HG02870 (cell line): ENCODE measurements around the gene TCF7.

Experiments used
- ATAC-seq: cut with Tn5 transposase; IDR thresholded peaks from one replicate; pipeline ENCODE4 v1.9.1; 2021; ENCODE audit warnings: mild to moderate bottlenecking, moderate library complexity; ENCODE audit not compliant: unreplicated experiment

TCF7 gene

DNA sequence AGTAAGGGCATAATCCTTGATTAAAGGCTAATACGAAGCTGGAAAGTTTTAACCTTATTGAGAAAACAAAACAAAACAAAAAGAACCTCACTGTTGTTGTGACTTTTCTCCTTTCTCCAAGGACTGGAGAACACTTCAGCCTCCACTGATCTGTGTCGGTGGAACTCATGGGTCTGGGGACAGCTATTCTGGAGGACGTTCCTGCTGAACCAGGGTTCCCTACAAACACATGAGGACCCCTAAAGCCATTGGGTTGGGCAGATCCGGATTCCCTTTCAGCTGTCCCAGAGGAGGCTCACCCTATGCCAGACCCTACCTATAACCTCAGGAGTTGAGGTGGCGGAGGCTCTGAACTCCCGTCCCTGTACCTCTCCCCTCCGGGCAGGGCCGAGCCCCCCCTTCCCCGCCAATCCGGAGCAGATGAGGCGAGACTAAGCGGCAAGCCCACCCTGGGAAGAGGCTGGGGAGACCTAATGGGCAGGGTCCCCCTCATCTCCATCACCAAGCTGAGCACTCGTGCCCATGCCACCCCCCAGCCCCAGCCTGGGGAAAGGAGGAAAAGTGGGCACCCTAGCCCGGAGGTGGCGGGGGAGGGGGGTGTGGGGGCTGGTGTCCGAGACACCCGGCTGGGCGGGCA is 1.6 kb upstream of the TCF7 start:
- ATAC-seq = no peak

- ATAC-seq = no peak
Observed at GRCh38 chr5:134113363-134113889, 1.1 kb upstream of the TCF7 start.

DNA sequence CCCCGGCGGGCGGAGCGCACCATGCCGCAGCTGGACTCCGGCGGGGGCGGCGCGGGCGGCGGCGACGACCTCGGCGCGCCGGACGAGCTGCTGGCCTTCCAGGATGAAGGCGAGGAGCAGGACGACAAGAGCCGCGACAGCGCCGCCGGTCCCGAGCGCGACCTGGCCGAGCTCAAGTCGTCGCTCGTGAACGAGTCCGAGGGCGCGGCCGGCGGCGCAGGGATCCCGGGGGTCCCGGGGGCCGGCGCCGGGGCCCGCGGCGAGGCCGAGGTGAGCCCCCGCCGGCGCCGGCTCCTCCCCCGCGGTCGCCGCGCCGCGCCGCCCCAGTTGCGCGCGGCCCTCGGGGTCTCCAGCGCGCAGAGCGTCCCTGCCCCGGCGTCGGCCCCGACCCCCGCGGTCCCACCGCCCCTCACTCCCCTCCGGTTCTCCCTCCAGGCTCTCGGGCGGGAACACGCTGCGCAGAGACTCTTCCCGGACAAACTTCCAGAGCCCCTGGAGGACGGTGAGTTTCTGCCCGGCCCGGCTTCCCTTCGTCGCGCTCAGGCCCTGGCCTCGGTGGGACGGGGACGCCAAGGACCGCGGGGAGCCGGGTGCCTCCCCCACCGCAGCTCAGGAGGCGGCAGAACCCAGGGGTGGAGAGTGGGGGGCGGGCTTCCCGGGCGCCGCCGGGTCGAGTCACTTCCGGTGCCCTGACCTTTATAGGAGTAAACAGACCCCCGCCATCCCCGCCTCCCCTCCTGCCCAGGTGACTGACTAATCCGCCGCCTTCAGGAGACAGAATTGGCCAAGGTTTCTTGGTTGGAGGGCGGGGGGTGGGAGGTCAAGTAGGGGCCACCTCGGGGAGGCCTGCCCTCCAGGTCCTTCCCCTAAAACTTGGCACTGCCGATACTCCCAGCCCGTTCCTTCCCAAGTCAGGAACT is 665 bp downstream of the TCF7 start:
- ATAC-seq = no peak

- ATAC-seq = no peak
Observed at GRCh38 chr5:134115806-134116175, 1.3 kb downstream of the TCF7 start.

DNA sequence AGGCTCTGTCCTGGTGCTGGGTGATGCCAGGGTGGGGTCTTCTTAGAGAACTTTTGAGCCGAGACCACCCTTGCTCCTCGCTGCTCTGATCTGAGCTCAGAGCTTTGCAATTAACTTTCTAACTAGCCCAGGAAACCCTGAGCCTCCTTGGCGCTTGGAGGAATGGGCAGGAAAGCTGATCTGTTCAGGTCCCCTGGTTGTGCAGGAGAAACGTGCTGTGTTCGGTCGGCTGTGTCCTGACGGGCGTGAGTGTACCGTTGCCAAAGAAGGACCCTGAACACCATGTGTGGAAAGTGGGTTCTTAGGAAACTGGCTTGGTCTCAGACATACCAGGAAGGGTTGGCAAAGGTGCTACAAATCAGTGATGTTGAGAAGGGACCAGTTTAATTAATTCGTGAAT is 1.8 kb downstream of the TCF7 start:
- ATAC-seq = no peak

DNA sequence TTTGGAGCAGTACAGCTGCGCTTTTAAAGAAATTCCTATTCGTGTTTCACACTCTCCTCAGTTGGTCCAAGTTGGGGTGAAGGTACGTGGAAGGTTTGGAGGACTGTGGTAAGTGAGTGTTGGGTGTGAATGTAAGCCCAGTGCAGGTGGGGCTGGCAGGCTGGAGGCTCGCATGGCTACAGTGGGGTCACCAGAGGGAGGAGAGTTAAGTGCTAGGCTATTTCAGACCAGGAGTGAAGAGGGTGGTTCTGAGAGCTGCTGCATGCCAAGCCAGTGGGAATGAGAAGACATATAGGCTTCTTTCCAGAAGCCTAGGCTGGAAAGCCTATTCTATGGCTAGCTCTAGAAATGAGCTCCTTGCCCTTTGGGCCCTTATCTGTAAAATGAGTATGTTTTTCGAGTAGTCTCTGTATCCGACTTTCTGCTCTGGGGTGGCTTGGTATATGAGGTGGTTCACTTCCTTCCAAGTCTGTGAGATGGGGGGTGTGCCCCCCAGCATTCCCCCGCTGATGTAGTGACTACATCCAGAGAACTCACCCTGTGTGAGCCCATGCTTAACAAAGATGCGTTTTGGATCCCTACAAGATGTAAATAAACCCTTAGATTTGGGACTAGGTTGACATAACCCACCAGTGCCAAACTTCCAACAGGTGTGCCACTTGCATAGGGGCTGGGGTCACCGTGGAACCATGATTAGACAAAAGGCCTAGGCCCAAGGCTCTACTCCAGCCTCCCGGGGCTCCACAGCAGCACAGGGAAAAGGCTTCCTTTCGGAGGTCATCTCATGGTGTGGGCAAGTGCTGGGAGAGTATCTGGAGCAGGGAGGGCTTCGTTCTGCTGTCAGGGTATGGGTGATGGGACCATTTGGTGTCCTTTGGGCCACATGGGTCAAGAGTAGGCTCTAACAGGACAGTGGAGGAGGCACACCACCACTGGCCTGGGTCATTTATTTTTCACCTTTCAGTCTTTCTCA is 2.6 kb downstream of the TCF7 start:
- no peak for ATAC-seq

DNA sequence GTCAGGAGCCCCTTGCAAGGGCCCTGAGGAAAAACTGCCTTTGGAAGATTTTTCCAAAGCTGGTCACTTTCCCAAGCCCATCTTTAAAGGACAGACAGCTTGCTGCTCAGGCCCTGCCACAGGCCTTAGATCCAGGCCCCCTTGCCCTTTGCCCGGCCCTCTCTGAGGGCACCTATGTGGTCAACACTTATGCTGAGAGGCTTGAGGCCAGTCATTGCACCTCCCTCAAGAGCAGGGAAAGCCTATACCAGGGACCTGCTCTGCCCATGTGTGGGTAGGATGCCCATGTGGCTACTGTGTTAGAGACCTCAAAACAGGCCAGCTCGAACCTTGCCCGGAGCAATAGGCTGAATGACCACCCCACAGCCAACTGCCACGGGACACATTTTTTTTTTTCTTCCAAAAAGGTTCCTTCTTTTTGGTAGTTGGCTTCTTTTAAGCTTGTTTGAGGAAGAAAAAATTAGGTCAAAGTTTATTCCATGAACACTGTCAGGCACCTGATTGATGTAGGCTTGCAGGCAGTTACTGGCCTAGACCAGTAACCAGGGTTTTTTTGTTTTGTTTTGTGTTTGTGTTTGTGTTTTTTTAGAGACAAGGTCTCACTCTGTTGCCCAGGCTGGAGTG is 3.8 kb downstream of the TCF7 start:
- no peak for ATAC-seq

DNA sequence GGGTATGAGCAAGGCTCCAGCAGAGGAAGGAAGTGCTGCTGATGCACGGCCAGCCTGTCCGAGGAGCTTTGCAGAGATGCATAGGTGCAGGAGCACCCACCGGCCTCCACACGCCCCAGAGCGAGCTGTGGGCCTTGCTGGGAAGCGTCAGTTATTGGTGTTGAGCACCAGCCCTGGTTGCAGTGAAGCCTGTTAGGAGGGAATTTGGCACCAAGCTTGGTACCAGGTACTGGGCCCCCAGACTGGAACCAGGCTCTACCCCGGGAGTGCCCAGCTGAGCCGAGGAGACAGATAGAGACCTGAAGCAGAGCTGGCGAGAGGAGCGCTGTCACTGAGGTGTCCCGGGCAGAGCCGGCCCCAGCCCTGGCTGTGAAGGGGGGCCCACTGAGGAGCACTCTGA is 5.2 kb downstream of the TCF7 start:
- no peak for ATAC-seq

GRCh38 chr5:134120386-134121138 is 6.1 kb downstream of the TCF7 start:
- no peak for ATAC-seq

DNA sequence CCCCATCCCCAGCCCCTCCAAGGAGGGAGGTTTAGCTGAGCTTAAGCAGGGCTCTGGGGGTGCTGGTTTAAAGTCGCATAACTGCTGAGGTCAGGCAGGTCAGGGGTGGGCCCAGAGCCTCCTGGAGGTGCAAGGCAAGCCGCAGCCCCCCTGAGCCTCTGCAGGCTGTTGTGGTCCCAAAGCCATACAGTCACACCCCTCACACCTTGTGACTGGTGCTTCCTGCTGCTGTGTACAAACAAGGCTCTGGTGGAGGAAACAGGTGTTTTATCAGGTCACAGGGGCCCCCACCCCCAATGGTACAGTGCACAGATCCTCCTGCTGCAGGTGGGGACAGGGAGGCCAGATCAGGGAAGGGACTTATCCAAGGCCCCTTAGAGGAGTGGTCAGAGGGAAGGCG is 8.0 kb downstream of the TCF7 start:
- no peak for ATAC-seq

- no peak for ATAC-seq
Observed at GRCh38 chr5:134123360-134123759, 8.9 kb downstream of the TCF7 start.

DNA sequence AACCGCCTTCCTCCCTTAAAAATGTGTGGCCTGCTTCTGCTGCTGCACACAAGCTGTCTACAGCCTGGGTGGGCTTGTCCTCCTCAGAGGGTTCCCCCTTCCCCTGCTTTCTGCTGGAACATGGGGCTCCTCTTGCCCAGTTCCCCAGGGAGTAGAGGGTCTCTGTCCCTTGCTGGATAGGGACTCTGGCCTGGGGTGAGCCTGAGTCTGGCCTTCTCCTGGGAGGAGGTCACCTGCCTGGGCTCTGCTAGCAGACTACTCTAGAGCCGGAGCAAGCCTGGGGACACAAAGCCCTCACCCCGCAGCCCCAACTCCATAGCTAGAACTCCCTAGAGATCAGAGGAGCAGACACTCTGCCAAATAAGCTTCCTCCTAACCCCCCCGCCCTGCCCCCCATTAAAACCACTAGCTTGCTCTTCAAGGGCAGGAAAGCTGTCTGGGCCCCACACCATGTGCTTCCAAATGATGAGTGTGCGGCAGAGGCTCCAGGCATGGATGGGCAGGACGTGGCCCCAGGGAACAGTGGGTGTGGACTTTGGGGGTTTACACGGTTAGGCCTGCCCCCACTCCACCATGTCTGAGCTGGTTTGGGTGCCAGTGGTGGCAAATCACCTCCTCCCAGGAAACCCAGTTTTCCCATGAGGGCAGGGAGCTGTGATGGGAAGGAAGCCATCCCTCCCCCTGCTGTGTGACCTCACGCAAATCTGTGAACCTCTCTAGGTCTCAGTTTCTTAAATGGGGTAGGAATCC is 10.0 kb downstream of the TCF7 start:
- no peak for ATAC-seq

- no peak for ATAC-seq
Observed at GRCh38 chr5:134125039-134126015, 10.8 kb downstream of the TCF7 start.

GRCh38 chr5:134127376-134127861 is 12.9 kb downstream of the TCF7 start:
- ATAC-seq = no peak

- no peak for ATAC-seq
Observed at GRCh38 chr5:134127988-134128647, 13.6 kb downstream of the TCF7 start.

DNA sequence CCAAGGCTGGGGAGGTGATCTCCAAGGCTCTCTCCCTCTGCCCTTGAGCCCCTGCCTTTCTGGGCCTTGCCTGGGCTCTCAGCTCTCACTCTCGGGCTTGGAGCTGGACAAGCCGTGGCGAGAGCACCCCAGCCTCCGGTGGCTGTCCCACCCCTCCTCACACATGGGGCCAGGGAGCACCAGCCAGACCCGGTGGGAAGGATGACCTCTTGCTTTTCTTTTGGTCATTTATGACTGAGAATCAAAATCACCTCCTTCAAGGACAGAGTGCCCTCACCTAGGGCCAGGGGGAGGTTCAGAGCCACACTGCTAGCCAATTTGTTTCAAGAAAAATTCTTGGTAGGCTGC is 14.1 kb downstream of the TCF7 start:
- ATAC-seq = no peak
